K562 (cell line): ENCODE measurements around the gene AVPR1B. TPM values are rescaled to one million over a fixed set of nuclear protein-coding genes. Genes with fewer than 3 reads are reported as not detected.

Experiments used
- ATAC-seq: fragments of 200-7000 bp; cut with Tn5 transposase; 3 replicates; pipeline ENCODE4 v1.9.1; 2020; ENCODE audit warnings: moderate library complexity
- BruUV-seq: library from RNA; stranded (reverse); fragments of 400-500 nt; replicated peaks from 2 replicates; lab custom pipeline; 2021; lab: Mats Ljungman, UMichigan
- CTCF ChIA-PET: fragments of 300-600 bp; formaldehyde crosslinking; extraction: SDS; loops from one replicate; lab custom pipeline; 2021; ENCODE audit warnings: low intra/inter-chr PET ratio; lab: Yijun Ruan, JAX
- POLR2A ChIA-PET: fragments of 300-600, 350-650 bp; sonication (Branson Sonifier 250); formaldehyde crosslinking; extraction: SDS; loops from one replicate; lab custom pipeline; 2021; ENCODE audit warnings: antibody characterized with exemption, inconsistent platforms; lab: Yijun Ruan, JAX
- DNase-seq, 4 experiments: peaks; one replicate each; pipeline versions ENCODE4 v3.0.0 to v3.0.0-alpha.2; 2011 to 2018; ENCODE audit warnings: low spot score in 3 of 4, mixed read lengths in 3 of 4; ENCODE audit errors: extremely low read depth in 1 of 4
- FAIRE-seq: peaks from 2 replicates; lab custom pipeline; 2011; peaks lifted over from hg19 to GRCh38; lab: Jason Lieb, UNC
- H2AFZ ChIP-seq: 2 replicates; pipeline ENCODE4 v1.6.0; 2011; ENCODE audit warnings: low read depth, low read length, control low read depth, inconsistent platforms
- H3K27ac ChIP-seq: fragments of 200-600 bp; 3 replicates; pipeline ENCODE4 v1.8.0; 2011; ENCODE audit warnings: low read depth, mild to moderate bottlenecking, control low read depth, inconsistent platforms, low read length, moderate library complexity, mixed read lengths; ENCODE audit errors: extremely low read depth
- H3K27me3 ChIP-seq, 2 experiments: fragments of 300-600 bp in 1 of 2; 2 replicates in 1 of 2; 3 replicates in 1 of 2; pipeline versions ENCODE4 v1.6.0 to v1.8.0; 2011; ENCODE audit warnings: inconsistent platforms in 2 of 2, low read length in 2 of 2, mild to moderate bottlenecking in 1 of 2, mixed read lengths in 1 of 2, moderate library complexity in 1 of 2; ENCODE audit not compliant: control insufficient read depth in 2 of 2, insufficient read depth in 2 of 2
- H3K36me3 ChIP-seq: fragments of 300-600 bp; 3 replicates; pipeline ENCODE4 v1.8.0; 2011; ENCODE audit warnings: mild to moderate bottlenecking, low read length, inconsistent platforms; ENCODE audit not compliant: control insufficient read depth, insufficient read depth
- H3K4me1 ChIP-seq, 2 experiments: fragments of 200-600 bp in 1 of 2; replicated peaks in 1 of 2; 2 replicates in 1 of 2; 3 replicates in 1 of 2; pipeline versions ENCODE4 v1.5.1 to v1.8.0; 2011; ENCODE audit warnings: inconsistent platforms in 2 of 2, low read length in 2 of 2, mild to moderate bottlenecking in 1 of 2, mixed read lengths in 1 of 2, moderate library complexity in 1 of 2; ENCODE audit not compliant: control insufficient read depth in 2 of 2, insufficient read depth in 2 of 2
- H3K4me2 ChIP-seq: 2 replicates; pipeline ENCODE4 v1.6.1; 2011; ENCODE audit warnings: low read length, control low read depth, inconsistent platforms, mixed read lengths; ENCODE audit not compliant: insufficient read depth
- H3K4me3 ChIP-seq: fragments of 200-600 bp; sonication (generic), shearing (Covaris generic); 2 replicates; pipeline ENCODE4 v1.5.1; 2016; ENCODE audit warnings: control low read depth, inconsistent platforms
- H3K79me2 ChIP-seq: fragments of 200-600 bp; 3 replicates; pipeline ENCODE4 v1.8.0; 2011; ENCODE audit warnings: low read length, inconsistent platforms; ENCODE audit not compliant: control insufficient read depth, insufficient read depth
- H3K9ac ChIP-seq, 2 experiments: 2 replicates each; pipeline versions ENCODE4 v1.6.0 to v1.6.1; 2011; ENCODE audit warnings: low read depth in 2 of 2, low read length in 2 of 2, control low read depth in 1 of 2, inconsistent platforms in 1 of 2, mild to moderate bottlenecking in 1 of 2, mixed read lengths in 1 of 2; ENCODE audit not compliant: insufficient read depth in 1 of 2
- H3K9me1 ChIP-seq: one replicate; pipeline ENCODE4 v1.6.0; 2011; ENCODE audit warnings: inconsistent platforms, mild to moderate bottlenecking, low read length, moderate library complexity; ENCODE audit not compliant: control insufficient read depth, insufficient read depth
- H3K9me3 ChIP-seq: replicated peaks from 2 replicates; pipeline ENCODE4 v1.5.1; 2011; ENCODE audit warnings: low read depth, low read length, inconsistent platforms; ENCODE audit not compliant: control insufficient read depth, insufficient read depth
- H4K20me1 ChIP-seq: replicated peaks from 2 replicates; pipeline ENCODE4 v1.6.1; 2011; ENCODE audit warnings: low read length, inconsistent platforms, mixed read lengths; ENCODE audit not compliant: control insufficient read depth, insufficient read depth
- NFIC ChIP-seq: fragments of 450-650 bp; IDR thresholded peaks from 2 replicates; pipeline ENCODE4 v1.6.1; 2017; ENCODE audit warnings: mild to moderate bottlenecking, inconsistent platforms
- RFX1 ChIP-seq: fragments of 450-650 bp; IDR thresholded peaks from 2 replicates; pipeline ENCODE4 v1.6.1; 2016; ENCODE audit warnings: mild to moderate bottlenecking, moderate library complexity
- TAF15 ChIP-seq: fragments of 200-400 bp; formaldehyde crosslinking; IDR thresholded peaks from 2 replicates; pipeline ENCODE4 v1.6.1; 2017; ENCODE audit warnings: mild to moderate bottlenecking, low read depth, low read length, moderate library complexity
- WGBS: fragments of 100-300 bp; shearing (Covaris generic); methylation state at CpG from one replicate; pipeline ENCODE4 v1.1.6; 2016; ENCODE audit warnings: low coverage, mixed read lengths; ENCODE audit not compliant: insufficient coverage; ENCODE audit errors: missing lambda C conversion rate; 5-methylcytosine and 5-hydroxymethylcytosine counted together
- in situ Hi-C: fragments of 300-500 bp; cut with MboI; formaldehyde crosslinking; loops from 4 replicates; pipeline ENCODE4 v1.15.0; 2018; ENCODE audit warnings: inconsistent platforms, mixed read lengths
- intact Hi-C: fragments of 100-400 bp; cut with micrococcal nuclease; formaldehyde crosslinking; loops from 2 replicates; pipeline ENCODE4 v1.14.2; 2022
- polyA plus RNA-seq, 8 experiments: library from polyadenylated mRNA; depleted of rRNA in 4 of 8; stranded (reverse) in 5 of 8; unstranded in 3 of 8; fragments of >200 nt; fragmentation: Nextera tagmentation in 2 of 8; fragmentation: Illumina TruSeq in 1 of 8; extraction: Ambion mirVana in 2 of 8; extraction: Trizol in 1 of 8; gene quantifications; 2 replicates each; pipeline versions ENCODE4 v1.2.1 to v1.2.3, GENCODE V29; 2011 to 2014; ENCODE audit warnings: inconsistent platforms in 1 of 8, missing spikeins in 1 of 8
- total RNA-seq, 7 experiments: library from RNA; depleted of rRNA in 6 of 7; stranded (reverse); fragments of >200 nt in 6 of 7; fragmentation: Illumina TruSeq in 2 of 7; extraction: Trizol in 2 of 7; gene quantifications; 2 replicates each; pipeline versions ENCODE4 v1.2.1 to v1.2.3, GENCODE V29; 2011 to 2021; ENCODE audit warnings: low replicate concordance in 1 of 7
- TF ChIP-seq, protein P1 (sequence below), 2 experiments: fragments of 200-800 bp in 1 of 2; sonication (Bioruptor generic) in 1 of 2; sonication (generic) in 1 of 2; formaldehyde crosslinking in 1 of 2; IDR thresholded peaks in 1 of 2; conservative IDR thresholded peaks in 1 of 2; 2 replicates each; pipeline versions ENCODE4 v1.5.0 to v1.6.1; 2016 to 2020; ENCODE audit warnings: missing compliant biosample characterization in 1 of 2, missing genetic modification characterization in 1 of 2, missing genetic modification reagents in 1 of 2
- TF ChIP-seq, protein P2 (sequence below): fragments of 200-800 bp; sonication (Bioruptor generic); IDR thresholded peaks from 2 replicates; pipeline ENCODE4 v1.6.1; 2017; ENCODE audit warnings: missing genetic modification characterization, missing compliant biosample characterization
- TF ChIP-seq, protein P3 (sequence below): fragments of 250-450 bp; sonication (Bioruptor Pico); IDR thresholded peaks from 2 replicates; pipeline ENCODE4 v1.5.0; 2021; ENCODE audit warnings: mild to moderate bottlenecking, borderline replicate concordance
- TF ChIP-seq, protein P4 (sequence below): fragments of 250-450 bp; sonication (Bioruptor Pico); IDR thresholded peaks from 2 replicates; pipeline ENCODE4 v1.4.0; 2020; ENCODE audit warnings: borderline replicate concordance

Gene AVPR1B
- total and polyA plus RNA-seq, 9 of the 15 experiments (the other 6 are each of a cell fraction or from before 2014, with no cell fraction given), result not detected

DNA sequence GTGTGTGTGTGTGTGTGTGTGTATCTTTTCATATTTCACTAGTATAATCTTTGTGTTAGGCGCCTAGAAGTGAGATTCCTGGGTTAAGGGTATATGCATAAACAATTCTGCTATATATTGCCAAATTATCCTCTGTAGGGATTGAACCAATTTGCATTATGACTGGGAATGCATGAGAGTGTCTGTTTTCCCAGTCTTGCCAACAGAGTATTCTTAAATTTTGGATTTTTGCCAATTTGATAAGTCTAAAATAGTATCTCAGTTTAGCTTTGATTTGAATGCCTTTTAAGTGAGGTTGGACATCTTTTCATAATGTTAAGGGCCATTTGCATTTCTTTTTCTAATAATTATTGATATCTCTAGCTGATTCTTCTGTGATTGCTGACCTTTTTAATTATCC, 8.2 kb upstream of the AVPR1B start:
- CTCF ChIA-PET, result no interaction called here
- H3K9ac ChIP-seq, result no peak overlapping the region

DNA sequence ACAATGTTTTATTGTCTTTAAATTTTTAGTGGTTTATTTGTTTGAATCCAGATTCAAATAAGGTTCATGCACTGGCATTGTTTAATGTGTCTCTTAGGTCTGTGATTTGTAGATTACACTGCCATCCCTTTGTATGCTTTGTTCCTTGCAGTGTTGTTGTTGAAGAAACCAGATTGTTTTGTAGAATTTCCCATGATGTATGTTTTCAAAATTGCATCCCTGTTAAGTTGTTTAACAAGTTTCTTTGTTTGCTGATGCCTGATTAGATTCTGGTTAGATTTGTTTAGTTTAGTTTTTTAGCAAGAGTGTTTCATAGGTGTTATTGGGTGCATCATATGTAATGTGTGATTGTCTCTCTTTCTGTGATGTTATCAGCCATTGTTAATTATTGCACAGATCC, 5.5 kb upstream of the AVPR1B start:
- FAIRE-seq (no peak), ATAC-seq (no peak), DNase-seq (no peak)
- Histone ChIP-seq H3K9me1 (no peaks in the 10 kb centered on the region), H3K9ac (no peak overlapping the region), H3K79me2 (no peaks in the 10 kb centered on the region), H3K27me3 (peaks cover 16 to 26% of the 10 kb centered on the region in 2 experiments), H3K4me1 (peaks cover 0 to under 1% of the 10 kb centered on the region in 2 experiments; a peak in 1 of 5 replicates), H3K9me3 (no peaks in the 10 kb centered on the region), H4K20me1 (no peaks in the 10 kb centered on the region; the same call in 1 of the 2 replicates), H3K4me3 (no peak overlapping the region), H3K36me3 (no peaks in the 10 kb centered on the region), H3K4me2 (no peak overlapping the region), H3K27ac (no peak overlapping the region), H2AFZ (no peak overlapping the region)
- no TSS peak for BruUV-seq
- in situ Hi-C loops (no loop called here), intact Hi-C loops (no loop called here)
- ChIA-PET POLR2A (no interaction called here), CTCF (no interaction called here)
- TF ChIP-seq, protein P1, sequence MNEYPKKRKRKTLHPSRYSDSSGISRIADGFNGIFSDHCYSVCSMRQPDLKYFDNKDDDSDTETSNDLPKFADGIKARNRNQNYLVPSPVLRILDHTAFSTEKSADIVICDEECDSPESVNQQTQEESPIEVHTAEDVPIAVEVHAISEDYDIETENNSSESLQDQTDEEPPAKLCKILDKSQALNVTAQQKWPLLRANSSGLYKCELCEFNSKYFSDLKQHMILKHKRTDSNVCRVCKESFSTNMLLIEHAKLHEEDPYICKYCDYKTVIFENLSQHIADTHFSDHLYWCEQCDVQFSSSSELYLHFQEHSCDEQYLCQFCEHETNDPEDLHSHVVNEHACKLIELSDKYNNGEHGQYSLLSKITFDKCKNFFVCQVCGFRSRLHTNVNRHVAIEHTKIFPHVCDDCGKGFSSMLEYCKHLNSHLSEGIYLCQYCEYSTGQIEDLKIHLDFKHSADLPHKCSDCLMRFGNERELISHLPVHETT (CRISPR knock-in tag; conservative IDR thresholded peaks at IDR 0.05 in 1 of 2, IDR thresholded peaks at IDR 0.05 in 1 of 2), result no peak
- TF ChIP-seq, protein P2, sequence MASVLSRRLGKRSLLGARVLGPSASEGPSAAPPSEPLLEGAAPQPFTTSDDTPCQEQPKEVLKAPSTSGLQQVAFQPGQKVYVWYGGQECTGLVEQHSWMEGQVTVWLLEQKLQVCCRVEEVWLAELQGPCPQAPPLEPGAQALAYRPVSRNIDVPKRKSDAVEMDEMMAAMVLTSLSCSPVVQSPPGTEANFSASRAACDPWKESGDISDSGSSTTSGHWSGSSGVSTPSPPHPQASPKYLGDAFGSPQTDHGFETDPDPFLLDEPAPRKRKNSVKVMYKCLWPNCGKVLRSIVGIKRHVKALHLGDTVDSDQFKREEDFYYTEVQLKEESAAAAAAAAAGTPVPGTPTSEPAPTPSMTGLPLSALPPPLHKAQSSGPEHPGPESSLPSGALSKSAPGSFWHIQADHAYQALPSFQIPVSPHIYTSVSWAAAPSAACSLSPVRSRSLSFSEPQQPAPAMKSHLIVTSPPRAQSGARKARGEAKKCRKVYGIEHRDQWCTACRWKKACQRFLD, result no peak
- TF ChIP-seq, protein P3, sequence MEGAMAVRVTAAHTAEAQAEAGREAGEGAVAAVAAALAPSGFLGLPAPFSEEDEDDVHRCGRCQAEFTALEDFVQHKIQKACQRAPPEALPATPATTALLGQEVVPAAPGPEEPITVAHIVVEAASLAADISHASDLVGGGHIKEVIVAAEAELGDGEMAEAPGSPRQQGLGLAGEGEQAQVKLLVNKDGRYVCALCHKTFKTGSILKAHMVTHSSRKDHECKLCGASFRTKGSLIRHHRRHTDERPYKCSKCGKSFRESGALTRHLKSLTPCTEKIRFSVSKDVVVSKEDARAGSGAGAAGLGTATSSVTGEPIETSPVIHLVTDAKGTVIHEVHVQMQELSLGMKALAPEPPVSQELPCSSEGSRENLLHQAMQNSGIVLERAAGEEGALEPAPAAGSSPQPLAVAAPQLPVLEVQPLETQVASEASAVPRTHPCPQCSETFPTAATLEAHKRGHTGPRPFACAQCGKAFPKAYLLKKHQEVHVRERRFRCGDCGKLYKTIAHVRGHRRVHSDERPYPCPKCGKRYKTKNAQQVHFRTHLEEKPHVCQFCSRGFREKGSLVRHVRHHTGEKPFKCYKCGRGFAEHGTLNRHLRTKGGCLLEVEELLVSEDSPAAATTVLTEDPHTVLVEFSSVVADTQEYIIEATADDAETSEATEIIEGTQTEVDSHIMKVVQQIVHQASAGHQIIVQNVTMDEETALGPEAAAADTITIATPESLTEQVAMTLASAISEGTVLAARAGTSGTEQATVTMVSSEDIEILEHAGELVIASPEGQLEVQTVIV, result no peak
- TF ChIP-seq RFX1, result no peak
- TF ChIP-seq, protein P4, sequence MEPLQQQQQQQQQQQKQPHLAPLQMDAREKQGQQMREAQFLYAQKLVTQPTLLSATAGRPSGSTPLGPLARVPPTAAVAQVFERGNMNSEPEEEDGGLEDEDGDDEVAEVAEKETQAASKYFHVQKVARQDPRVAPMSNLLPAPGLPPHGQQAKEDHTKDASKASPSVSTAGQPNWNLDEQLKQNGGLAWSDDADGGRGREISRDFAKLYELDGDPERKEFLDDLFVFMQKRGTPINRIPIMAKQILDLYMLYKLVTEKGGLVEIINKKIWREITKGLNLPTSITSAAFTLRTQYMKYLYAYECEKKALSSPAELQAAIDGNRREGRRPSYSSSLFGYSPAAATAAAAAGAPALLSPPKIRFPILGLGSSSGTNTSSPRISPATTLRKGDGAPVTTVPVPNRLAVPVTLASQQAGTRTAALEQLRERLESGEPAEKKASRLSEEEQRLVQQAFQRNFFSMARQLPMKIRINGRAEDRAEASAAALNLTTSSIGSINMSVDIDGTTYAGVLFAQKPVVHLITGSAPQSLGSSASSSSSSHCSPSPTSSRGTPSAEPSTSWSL (CRISPR knock-in tag), result no peak

More for the DNA sequence above, 8.2 kb upstream of the AVPR1B start:
- no peak for DNase-seq
- BruUV-seq, result no TSS peak
- no peaks in the 10 kb centered on the region for H3K79me2 ChIP-seq
- H3K36me3 ChIP-seq, result no peaks in the 10 kb centered on the region
- in situ Hi-C loops (no loop called here), intact Hi-C loops (no loop called here)
- no peak overlapping the region for H2AFZ ChIP-seq
- POLR2A ChIA-PET, result interaction anchor here (1.1 kb wide), 1 partner anchor 10 kb away, joined by 3 read pairs; no protein-coding TSS in a partner anchor
- no peak overlapping the region for H3K4me3 ChIP-seq
- TF ChIP-seq TAF15 (no peak), NFIC (peak; percentile 46; the same call in 1 of the 2 replicates)
- H3K27ac ChIP-seq, result no peak overlapping the region
- WGBS, result 5% methylated on average over 1 of the region's 1 CpG
- FAIRE-seq, result no peak
- peaks cover 13 to 28% of the 10 kb centered on the region in 2 experiments; a peak in 4 of 5 replicates for H3K27me3 ChIP-seq
- no peaks in the 10 kb centered on the region for H3K9me3 ChIP-seq
- no peaks in the 10 kb centered on the region for H3K4me1 ChIP-seq
- ATAC-seq, result no peak
- H3K9me1 ChIP-seq, result no peaks in the 10 kb centered on the region
- no peaks in the 10 kb centered on the region for H4K20me1 ChIP-seq
- H3K4me2 ChIP-seq, result no peak overlapping the region
